HFF-Myc (cell line): ENCODE data around the gene SHANK1.

Experiments
- DNase-seq: peaks from one replicate; pipeline ENCODE4 v3.0.0-alpha.2; 2011; ENCODE audit warnings: low read depth; ENCODE audit errors: extremely low read depth
- H3K4me3 ChIP-seq: replicated peaks from 2 replicates; pipeline ENCODE4 v1.5.1; 2011; ENCODE audit warnings: low read depth, mild to moderate bottlenecking, control low read depth, low read length
- CTCF ChIP-seq: IDR thresholded peaks from 2 replicates; pipeline ENCODE4 v1.5.1; 2012; ENCODE audit warnings: mild to moderate bottlenecking, low read depth, low read length, control low read depth; ENCODE audit errors: missing control alignments

The SHANK1 gene

GRCh38 chr19:50664204-50664603 is 55.4 kb downstream of the SHANK1 start:
- TF ChIP-seq CTCF, result no peak

GRCh38 chr19:50663482-50663790 is 56.2 kb downstream of the SHANK1 start:
- H3K4me3 ChIP-seq, result no peak overlapping the region
- TF ChIP-seq CTCF, result no peak
- no peak for DNase-seq

More at GRCh38 chr19:50664204-50664603, 55.4 kb downstream of the SHANK1 start:
- H3K4me3 ChIP-seq, result no peak overlapping the region
- DNase-seq, result no peak

- no peak for TF ChIP-seq CTCF
- H3K4me3 ChIP-seq, result no peak overlapping the region
- DNase-seq, result no peak
Observed at GRCh38 chr19:50662651-50663481, 56.7 kb downstream of the SHANK1 start.

GRCh38 chr19:50661766-50662650 is 57.6 kb downstream of the SHANK1 start:
- no peak overlapping the region for H3K4me3 ChIP-seq
- no peak for DNase-seq
- TF ChIP-seq CTCF, result no peak

- no peak overlapping the region for H3K4me3 ChIP-seq
- DNase-seq, result no peak
- TF ChIP-seq CTCF, result no peak
Observed at GRCh38 chr19:50661023-50661422, 58.6 kb downstream of the SHANK1 start.

GRCh38 chr19:50660088-50660366 is 59.6 kb downstream of the SHANK1 start:
- H3K4me3 ChIP-seq, result no peak overlapping the region
- no peak for DNase-seq
- TF ChIP-seq CTCF, result no peak
